Measurements from ENCODE around the gene UROC1. TPM values are rescaled to one million over a fixed set of nuclear protein-coding genes. Genes with fewer than 3 reads are reported as not detected.

UROC1 gene
- polyA plus RNA-seq, 1 of the 3 experiments (the other 2 are of a cell fraction), result not detected

DNA sequence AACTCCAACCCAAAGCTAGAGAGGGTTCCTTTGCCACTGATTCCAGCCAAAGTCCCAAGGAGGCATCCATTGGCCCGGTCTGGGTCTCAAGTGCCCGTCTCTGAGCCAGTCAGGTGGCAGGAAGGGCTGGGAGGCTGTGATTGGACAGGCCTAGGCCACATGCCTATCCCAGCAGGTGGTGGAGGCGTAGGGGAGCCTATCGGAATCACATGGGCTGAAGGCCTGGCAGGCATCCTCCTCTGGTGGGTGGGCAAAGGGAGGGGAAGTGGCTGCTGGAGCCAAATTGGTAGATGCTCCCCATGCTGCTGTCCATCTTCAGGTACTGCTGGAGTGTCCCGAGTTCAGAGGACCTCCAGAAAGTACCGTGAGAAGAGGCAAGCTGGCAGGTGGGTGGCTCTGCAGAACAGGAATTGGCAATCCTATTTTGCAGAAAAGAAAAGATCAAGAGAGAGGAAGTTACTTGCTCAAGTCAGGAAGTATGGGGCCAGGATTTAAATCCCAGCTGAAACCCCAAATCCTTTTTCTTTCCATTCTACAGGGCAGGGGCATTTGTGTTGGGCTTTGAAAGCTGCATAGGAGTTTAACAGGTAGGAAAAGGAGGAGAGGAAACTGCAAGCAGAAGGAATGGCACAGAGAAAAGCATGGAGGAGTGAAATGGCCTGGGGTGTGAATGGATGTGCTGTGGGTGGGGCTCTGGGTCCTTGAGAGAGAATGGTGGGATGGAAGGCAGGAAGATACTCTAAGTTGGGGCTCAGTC lies 10.1 kb upstream of the UROC1 start (continued):
- TF ChIP-seq, protein P1, sequence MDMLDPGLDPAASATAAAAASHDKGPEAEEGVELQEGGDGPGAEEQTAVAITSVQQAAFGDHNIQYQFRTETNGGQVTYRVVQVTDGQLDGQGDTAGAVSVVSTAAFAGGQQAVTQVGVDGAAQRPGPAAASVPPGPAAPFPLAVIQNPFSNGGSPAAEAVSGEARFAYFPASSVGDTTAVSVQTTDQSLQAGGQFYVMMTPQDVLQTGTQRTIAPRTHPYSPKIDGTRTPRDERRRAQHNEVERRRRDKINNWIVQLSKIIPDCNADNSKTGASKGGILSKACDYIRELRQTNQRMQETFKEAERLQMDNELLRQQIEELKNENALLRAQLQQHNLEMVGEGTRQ (IDR thresholded peaks at IDR 0.05; ENCODE audit: borderline replicate concordance, low read depth, low read length), result no peak

DNA sequence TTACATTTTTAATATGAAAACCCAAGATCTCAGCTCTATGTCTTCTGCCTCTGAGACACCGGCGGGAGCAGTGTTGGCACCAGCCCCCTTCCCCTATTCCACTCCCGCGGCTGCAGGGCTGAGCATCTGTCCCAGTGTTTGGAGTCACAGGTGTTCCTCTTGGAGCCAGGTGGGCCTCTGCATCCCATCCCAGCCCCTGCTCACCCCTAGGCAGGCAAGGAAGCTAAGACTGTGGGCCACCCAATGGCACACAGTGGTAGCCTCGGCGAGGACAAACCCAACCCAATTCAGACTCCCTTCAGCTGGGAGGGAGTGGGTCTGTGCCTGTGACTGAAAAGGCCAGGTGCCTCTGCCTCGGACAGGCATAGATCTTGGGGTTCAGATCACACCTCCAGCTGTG lies 9.4 kb upstream of the UROC1 start:
- H3K4me2 ChIP-seq, result no peak overlapping the region
- DNase-seq, result no peak
- WGBS (ENCODE audit: low lambda C conversion rate), result 85% methylated on average over 4 of the region's 7 CpGs
- ChIA-PET CTCF (interaction anchor here (1.1 to 1.3 kb wide), 3 partner anchors 11 to 88 kb away, joined by 3 to 4 read pairs (median 3); no protein-coding TSS in a partner anchor), POLR2A (no interaction called here)
- no peak overlapping the region for H3K9ac ChIP-seq
- no peaks in the 10 kb centered on the region for H3K79me2 ChIP-seq (ENCODE audit: insufficient read depth)
- H2AFZ ChIP-seq (ENCODE audit: low read depth), result no peak overlapping the region
- no peaks in the 10 kb centered on the region for H3K36me3 ChIP-seq (replicated peaks in 1 of 2; ENCODE audit: control insufficient read depth in 1 of 2, insufficient read depth in 2 of 2, low read length in 1 of 2)
- H3K4me1 ChIP-seq (ENCODE audit: control insufficient read depth in 1 of 2, insufficient read depth in 2 of 2, low read depth in 1 of 2, low read length in 1 of 2), result peaks cover 0 to 39% of the 10 kb centered on the region in 2 experiments; a peak in 1 of 4 replicates
- no peaks in the 10 kb centered on the region for H3K9me3 ChIP-seq
- no peak overlapping the region for H3K27ac ChIP-seq (ENCODE audit: low read depth in 2 of 2, low read length in 1 of 2)
- no peak overlapping the region for H3K4me3 ChIP-seq (ENCODE audit: low read depth in 2 of 2, low read length in 1 of 2)
- H4K20me1 ChIP-seq (ENCODE audit: insufficient read depth), result no peaks in the 10 kb centered on the region
- no peaks in the 10 kb centered on the region for H3F3A ChIP-seq (replicated peaks; ENCODE audit: insufficient read depth)
- H3K9me2 ChIP-seq, result no peaks in the 10 kb centered on the region
- H3K27me3 ChIP-seq (ENCODE audit: insufficient read depth), result no peaks in the 10 kb centered on the region; the same call in 1 of the 2 replicates
- TF ChIP-seq RFX5 (IDR thresholded peaks at IDR 0.05; ENCODE audit: low read length) (no peak), MXI1 (IDR thresholded peaks at IDR 0.05; ENCODE audit: low read depth, low read length) (no peak), YY1 (IDR thresholded peaks at IDR 0.05; ENCODE audit: low read depth) (no peak), FOXM1 (IDR thresholded peaks at IDR 0.05; ENCODE audit: low read depth) (no peak), SMC3 (IDR thresholded peaks at IDR 0.05; ENCODE audit: low read depth, low read length) (no peak), FOXJ3 (CRISPR knock-in tag; IDR thresholded peaks at IDR 0.05) (no peak), ELF1 (IDR thresholded peaks at IDR 0.05) (no peak)

DNA sequence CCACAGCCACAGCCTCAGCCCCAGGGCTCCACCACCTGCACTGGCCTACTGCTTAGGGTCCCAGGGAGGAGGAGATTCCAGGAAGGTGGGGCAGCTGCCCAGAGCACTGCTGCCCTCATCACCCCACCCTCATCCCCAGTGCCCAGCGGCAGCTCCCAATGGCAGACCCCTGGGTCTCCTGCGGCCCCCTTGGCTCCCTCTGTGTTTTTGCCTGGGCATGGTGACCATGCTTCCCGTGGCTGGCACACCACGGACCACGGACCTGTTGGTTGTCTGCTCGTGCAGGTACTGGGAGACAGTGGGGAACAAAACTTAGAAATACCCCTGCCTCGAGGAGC lies 9.1 kb upstream of the UROC1 start:
- H3K9me3 ChIP-seq, result no peaks in the 10 kb centered on the region
- no peak overlapping the region for H3K4me2 ChIP-seq
- H3K4me3 ChIP-seq (ENCODE audit: low read depth in 2 of 2, low read length in 1 of 2), result no peak overlapping the region
- no peaks in the 10 kb centered on the region for H3K79me2 ChIP-seq (ENCODE audit: insufficient read depth)
- no peaks in the 10 kb centered on the region; the same call in 1 of the 2 replicates for H3K27me3 ChIP-seq (ENCODE audit: insufficient read depth)
- no peaks in the 10 kb centered on the region for H3K9me2 ChIP-seq
- no peaks in the 10 kb centered on the region for H3F3A ChIP-seq (replicated peaks; ENCODE audit: insufficient read depth)
- H3K36me3 ChIP-seq (replicated peaks in 1 of 2; ENCODE audit: control insufficient read depth in 1 of 2, insufficient read depth in 2 of 2, low read length in 1 of 2), result no peaks in the 10 kb centered on the region
- H4K20me1 ChIP-seq (ENCODE audit: insufficient read depth), result no peaks in the 10 kb centered on the region
- TF ChIP-seq NFIC (IDR thresholded peaks at IDR 0.05; ENCODE audit: borderline replicate concordance) (no peak), GABPA (IDR thresholded peaks at IDR 0.05; ENCODE audit: low read depth) (no peak)
- TF ChIP-seq, protein P2, sequence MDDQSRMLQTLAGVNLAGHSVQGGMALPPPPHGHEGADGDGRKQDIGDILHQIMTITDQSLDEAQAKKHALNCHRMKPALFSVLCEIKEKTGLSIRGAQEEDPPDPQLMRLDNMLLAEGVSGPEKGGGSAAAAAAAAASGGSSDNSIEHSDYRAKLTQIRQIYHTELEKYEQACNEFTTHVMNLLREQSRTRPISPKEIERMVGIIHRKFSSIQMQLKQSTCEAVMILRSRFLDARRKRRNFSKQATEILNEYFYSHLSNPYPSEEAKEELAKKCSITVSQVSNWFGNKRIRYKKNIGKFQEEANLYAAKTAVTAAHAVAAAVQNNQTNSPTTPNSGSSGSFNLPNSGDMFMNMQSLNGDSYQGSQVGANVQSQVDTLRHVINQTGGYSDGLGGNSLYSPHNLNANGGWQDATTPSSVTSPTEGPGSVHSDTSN (IDR thresholded peaks at IDR 0.05), result no peak
- H3K27ac ChIP-seq (ENCODE audit: low read depth in 2 of 2, low read length in 1 of 2), result no peak overlapping the region
- DNase-seq, result no peak
- no peak overlapping the region for H3K9ac ChIP-seq
- CTCF ChIA-PET, result interaction anchor here (1.1 to 1.3 kb wide), 3 partner anchors 12 to 88 kb away, joined by 3 to 4 read pairs (median 3); no protein-coding TSS in a partner anchor
- POLR2A ChIA-PET, result no interaction called here
- H3K4me1 ChIP-seq (ENCODE audit: control insufficient read depth in 1 of 2, insufficient read depth in 2 of 2, low read depth in 1 of 2, low read length in 1 of 2), result peaks cover 0 to 43% of the 10 kb centered on the region in 2 experiments; a peak in 1 of 4 replicates
- H2AFZ ChIP-seq (ENCODE audit: low read depth), result no peak overlapping the region
- WGBS (ENCODE audit: low lambda C conversion rate), result 64% methylated on average over 4 of the region's 7 CpGs
